Measurements from ENCODE around the gene RACGAP1.

The RACGAP1 gene

GRCh38 chr12:50056639-50056976 lies 31.3 kb upstream of the RACGAP1 start:
- DNase-seq (ENCODE audit: low spot score) = no peak

DNA sequence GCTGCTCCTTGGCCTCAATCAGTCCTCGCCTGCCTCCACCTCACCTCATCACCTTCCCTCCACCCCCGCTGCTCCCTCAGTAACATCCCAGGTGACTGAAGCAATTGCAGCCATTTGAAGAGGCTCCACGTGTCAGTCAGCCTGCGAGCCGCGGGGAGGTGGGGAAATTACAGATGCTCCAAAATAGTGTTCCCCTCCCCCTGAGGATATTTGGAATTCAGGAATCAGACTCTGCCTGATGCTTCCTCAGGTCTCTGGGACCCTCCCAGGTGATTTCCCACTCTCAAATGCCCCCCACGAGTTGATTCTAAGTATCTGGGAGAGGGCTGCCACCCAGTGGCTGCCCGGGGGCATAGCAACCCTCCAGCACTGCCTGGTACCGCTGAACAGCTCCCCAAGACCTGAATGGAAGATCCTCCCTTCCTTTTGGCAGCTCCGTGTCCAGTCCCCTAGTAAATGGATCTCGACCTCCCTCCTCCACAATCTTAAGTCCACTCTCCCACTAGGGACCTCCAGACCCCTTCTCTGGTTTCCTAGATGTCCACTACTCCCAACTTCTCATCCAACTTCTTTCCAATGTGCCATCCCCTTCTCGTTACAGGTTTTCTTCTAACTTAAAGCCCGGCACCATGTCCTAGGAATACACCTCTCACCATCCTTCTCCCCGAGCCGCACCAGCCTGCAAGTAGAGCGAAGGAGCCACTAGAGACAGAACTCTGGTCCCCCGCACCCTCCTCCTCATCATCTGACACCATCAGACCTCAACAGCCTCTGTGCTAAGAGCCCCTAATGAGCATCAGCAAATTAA lies 30.7 kb upstream of the RACGAP1 start:
- DNase-seq (ENCODE audit: low spot score) = peak; percentile 79

GRCh38 chr12:50053583-50053982 lies 28.3 kb upstream of the RACGAP1 start:
- DNase-seq (ENCODE audit: low spot score) = no peak

DNA sequence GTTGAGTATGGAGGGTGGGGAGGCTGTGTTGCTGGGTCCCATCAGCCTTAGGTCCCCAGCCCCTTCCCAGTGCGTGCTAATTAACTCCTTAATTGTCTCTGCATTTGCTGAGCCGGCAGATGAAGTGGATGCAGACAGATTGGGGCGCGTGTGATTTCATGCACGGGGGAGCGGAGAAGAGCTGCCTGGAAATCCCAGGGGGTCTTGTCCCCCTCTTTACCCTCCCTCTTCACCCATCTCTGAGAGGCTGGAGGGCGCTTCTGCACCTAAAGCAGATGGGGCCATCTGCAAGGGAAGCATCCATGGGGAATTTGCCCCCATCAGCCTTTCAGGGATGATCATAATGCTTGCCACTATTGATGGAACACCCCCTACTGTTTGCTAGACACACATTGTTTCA lies 27.7 kb upstream of the RACGAP1 start:
- DNase-seq (ENCODE audit: low spot score) = no peak

DNA sequence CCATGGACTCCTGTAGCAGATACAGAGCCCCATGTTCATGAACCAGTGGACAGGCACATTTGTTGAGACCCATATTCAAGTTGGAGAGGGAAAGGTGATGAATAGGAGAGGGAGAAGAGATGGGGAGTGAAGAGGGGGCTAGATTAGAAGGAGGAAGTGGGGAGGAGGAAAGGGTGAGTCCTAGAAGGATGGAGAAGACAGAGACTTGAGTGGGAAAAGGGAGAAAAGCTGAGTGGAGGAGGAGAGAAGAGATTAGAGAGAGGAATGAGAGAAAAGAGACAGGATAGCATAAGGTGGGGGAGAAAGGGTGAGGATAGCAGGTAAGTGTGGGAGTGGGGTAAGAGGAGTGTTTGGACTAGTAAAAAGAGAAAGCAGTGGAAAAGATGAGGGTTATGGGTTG lies 27.2 kb upstream of the RACGAP1 start:
- no peak for DNase-seq (ENCODE audit: low spot score)

GRCh38 chr12:50051101-50051806 lies 26.0 kb upstream of the RACGAP1 start:
- peak; percentile 54 for DNase-seq (ENCODE audit: low spot score)

DNA sequence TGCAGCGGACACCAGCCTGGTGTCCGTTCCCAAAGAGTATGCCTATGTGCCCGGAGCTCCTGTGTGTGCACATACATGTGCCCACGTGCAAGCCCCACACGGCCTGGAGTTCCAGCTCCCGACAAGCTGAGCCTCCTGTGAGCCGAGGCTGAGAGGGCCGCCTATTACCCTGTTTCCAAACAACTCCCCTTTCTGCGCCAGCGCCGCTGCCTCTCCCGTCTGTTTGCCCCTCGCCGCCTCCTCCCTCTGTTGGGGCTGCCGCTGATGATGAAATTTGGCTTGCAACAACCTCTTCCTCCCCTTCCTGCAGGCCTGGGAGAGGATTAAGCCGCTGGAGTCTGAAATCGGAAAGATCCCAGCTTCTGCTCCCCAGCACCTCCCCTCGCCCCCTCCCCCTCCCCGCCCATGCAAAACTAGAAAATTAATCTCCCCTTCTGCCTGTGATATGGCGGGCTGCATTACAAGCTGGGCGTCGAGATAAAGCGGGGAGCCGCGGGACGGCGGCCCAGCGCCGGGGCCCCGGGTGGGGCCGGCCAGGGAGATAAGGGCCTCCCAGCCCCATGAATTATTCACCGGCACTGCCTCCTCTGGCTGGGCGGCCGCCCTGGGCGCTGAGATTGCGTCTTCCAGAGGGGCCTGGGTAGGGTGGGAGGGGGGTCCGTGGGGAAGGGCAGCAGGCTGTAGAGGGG lies 25.3 kb upstream of the RACGAP1 start:
- peak; percentile 56 for DNase-seq (ENCODE audit: low spot score)

- no peak for DNase-seq (ENCODE audit: low spot score)
Observed at GRCh38 chr12:50050119-50050385, 24.8 kb upstream of the RACGAP1 start.

GRCh38 chr12:50049254-50050118 lies 24.2 kb upstream of the RACGAP1 start:
- no peak for DNase-seq (ENCODE audit: low spot score)

DNA sequence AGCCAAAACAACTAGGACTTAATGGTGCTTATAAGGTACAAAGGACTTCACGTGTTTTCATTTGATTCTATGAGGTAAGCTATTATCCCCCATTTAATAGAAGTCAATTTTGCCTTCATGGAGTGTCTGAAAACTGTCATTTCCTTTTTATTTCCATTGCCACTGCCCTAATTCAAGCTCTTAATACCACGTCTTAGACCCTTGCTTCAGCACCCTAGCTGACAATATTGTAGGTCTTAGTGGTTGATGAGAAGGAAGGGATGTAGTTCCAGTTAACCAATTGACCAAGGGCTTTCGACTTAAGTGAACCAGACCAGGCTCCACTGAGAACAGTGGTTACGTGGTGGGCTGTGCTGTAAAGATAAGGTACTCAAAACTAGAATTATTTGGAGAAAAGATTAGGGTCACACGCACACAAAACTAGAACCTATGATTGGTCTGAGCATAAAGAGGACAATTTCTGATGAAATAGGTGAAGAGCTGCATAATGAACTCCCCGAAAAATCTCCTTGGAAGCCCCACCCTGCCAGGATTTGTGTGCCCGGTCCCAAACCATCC lies 22.5 kb upstream of the RACGAP1 start:
- no peak for DNase-seq (ENCODE audit: low spot score)

GRCh38 chr12:50043854-50044253 lies 18.6 kb upstream of the RACGAP1 start:
- no peak for DNase-seq (ENCODE audit: low spot score)

DNA sequence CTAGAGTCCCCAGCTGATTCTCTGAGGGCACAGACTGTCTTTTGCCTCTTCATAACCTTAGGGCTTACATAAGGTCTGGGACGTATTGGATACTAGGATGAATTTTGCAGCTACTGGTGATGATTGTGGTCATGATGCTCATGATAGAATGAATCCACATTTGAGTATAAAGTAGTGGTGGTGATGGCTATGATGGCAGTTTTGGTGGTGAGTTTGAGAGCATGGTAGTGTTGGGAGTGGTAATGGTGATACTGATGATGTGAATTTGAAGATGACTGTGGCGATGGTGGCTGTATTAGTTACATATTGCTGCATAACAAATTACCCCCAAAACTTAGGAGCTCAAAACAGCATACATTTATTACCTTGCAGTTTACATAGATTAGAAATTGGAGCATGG lies 18.0 kb upstream of the RACGAP1 start:
- DNase-seq (ENCODE audit: low spot score) = no peak

- DNase-seq (ENCODE audit: low spot score) = no peak
Observed at GRCh38 chr12:50042693-50043092, 17.4 kb upstream of the RACGAP1 start.

GRCh38 chr12:50041962-50042361 lies 16.7 kb upstream of the RACGAP1 start:
- no peak for DNase-seq (ENCODE audit: low spot score)

DNA sequence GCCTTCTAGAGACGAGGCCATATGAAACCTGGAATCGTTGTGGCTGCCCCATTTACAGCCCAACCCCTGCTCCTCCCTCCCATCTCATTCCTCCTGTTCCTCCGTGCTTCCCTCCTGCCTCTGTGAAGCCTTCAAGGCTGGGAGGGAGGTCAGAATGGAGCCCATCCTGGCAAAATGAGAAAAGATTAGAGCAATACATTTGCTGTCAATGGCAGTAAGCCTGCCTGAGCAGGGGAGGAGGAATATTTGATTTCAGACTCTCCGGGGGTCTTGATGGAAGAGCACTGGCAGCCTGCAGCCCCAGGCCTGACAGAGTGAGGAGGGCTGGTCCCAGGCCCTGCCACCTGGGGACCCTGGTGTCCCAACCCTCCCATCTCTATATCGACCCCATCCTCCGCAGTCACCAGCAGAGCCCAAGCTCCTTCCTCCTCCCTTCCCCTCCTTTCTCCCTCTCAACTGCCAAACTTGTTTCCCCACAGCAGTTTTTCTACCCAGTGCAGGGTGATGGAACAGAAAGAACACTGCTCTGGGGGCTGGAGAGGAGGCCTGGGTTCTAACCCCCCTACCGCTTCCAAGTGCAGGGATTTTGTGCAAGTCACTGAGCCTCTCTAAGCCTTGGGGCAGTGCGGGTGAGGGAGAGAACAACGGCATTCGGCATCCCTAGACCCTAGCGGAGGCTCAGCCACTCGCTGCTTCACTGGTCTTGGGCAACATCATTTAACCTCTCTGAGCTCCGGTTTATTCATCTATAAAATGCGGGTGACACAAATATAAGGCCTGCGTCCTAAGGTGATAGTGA lies 16.0 kb upstream of the RACGAP1 start:
- no peak for DNase-seq (ENCODE audit: low spot score)

- DNase-seq (ENCODE audit: low spot score) = no peak
Observed at GRCh38 chr12:50040657-50041056, 15.4 kb upstream of the RACGAP1 start.

DNA sequence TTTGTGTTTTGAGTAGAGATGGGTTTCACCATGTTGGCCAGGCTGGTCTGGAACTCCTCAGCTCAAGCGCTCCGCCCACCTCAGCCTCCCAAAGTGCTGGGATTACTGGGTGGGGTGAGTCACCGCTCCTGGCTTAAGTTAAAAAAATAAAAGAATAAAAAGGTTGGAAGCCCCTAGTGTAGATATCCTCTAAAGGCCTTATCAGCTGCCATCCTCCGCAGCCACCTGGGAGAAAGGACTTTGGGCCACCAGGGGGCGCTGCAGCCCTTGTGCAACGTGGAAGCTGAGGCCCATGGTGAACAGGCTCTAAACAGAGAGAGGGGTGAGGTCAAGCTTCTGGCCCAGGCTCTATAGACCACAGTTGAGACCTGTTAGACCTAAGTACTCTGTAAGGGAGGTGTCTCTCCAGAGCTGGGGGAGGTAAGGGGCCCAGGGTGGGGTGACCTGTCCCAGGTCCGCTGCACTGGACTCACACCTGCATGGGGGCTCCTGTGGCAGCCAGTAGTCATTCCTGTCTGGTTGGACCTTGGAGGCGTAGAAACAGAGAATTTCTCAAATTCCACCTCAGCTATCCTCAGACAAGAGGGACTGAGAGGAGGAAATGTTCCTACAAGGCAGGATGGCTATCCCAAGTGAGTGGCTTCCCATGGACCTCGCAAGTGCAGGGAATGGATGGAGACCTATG lies 14.0 kb upstream of the RACGAP1 start:
- peak; percentile 90 for DNase-seq (ENCODE audit: low spot score)

GRCh38 chr12:50038336-50038735 lies 13.0 kb upstream of the RACGAP1 start:
- no peak for DNase-seq (ENCODE audit: low spot score)

DNA sequence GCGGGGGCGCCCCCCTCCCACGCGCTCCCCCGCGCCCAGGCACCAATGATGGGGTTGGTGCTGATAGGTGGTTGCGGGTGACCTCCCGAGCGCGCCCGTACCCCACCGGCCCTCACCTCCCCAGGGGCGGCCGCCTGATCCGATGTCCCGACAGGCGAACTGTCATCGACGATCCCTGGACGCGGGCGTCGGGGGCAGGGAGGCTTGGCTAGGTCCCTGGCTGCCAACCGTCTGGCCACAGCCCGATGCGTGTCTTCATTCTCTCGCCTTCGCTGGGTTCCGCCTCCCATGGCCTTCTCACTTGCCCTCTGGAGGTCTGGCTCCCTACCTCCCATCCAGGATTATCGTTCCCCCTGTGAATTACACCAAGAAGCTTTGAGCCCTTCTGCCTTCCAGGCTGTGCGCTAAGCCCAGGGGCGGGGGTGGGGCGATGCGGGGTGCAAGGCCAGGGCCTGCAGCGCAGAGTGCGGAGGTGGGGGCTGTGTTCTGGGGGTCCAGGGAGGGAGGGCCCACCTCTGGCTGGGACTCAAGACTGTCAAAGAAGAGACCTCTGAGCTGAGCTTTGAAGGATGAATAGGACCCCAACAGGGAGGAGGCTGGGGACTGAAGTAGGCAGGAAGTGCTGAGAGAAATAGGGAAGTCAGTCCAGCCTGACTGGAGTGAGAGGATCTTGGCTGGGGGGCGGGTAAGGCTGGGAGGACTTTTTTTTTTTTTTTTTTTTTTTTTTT lies 7.7 kb upstream of the RACGAP1 start:
- peak; percentile 64 for DNase-seq (ENCODE audit: low spot score)

DNA sequence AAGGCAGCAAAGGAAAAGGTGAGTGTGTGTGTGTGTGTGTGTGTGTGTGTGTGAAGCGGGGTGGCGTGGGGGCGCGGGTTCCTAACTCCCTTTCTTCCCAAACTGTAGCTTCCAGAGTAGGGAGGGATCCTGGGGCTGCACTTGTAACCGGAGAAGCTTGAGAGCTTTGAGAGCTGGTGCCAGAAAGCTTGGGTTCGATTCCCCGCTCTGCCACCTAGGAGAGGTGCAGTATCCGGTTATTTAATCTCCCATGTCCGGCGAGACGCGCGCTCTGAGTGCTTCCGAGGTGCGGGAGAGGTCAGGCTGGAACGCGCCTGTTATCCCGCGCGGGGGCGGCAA lies 7.2 kb upstream of the RACGAP1 start:
- no peak for DNase-seq (ENCODE audit: low spot score)
